Fibroblast of lung (primary cell): ENCODE measurements around the gene FAM98C.

Experiments used
- EZH2 ChIP-seq: IDR thresholded peaks from 2 replicates; pipeline ENCODE4 v1.5.1; 2012; ENCODE audit warnings: low read length, control low read depth, mild to moderate bottlenecking; ENCODE audit errors: missing control alignments
- TF ChIP-seq, protein P1 (sequence below), 2 donors: IDR thresholded peaks in 1 of 2; conservative IDR thresholded peaks in 1 of 2; 1 replicate in 1 of 2; 2 replicates in 1 of 2; pipeline ENCODE4 v1.5.1; 2011 to 2012; ENCODE audit warnings: low read length in 2 of 2, control low read depth in 1 of 2, inconsistent platforms in 1 of 2, low read depth in 1 of 2, mild to moderate bottlenecking in 1 of 2

DNA sequence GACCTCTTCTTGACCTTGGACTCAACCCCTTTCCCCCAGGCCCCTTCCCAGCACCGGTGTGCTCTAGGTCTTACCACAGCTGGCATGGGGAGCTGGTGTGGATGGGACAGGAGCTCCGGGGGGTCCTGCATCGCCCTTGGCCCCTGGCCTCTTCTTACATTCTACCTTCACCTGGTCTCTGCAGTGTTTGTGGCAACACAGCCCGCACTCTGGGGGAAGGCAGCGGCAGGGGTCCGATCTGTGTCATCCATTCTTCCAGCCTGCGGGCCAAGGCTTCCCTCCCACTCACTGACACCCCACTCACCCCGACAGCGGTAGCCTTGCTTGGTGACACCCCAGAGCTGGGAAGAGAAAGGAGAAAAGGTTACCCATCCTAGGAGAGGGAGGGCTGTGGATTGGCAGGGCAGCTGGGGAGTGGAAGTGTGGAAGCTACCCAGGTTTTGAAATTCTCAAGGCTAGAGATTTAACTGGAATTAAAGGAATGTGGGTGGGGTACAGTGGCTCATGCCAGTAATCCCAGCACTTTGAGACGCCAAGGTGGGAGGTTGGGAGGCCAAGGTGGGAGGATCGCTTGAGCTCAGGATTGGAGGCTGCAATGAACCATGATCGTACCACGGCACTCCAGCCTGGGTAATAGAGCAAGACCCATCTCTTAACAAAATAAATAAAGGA is 8.3 kb downstream of the FAM98C start:
- TF ChIP-seq, protein P1, sequence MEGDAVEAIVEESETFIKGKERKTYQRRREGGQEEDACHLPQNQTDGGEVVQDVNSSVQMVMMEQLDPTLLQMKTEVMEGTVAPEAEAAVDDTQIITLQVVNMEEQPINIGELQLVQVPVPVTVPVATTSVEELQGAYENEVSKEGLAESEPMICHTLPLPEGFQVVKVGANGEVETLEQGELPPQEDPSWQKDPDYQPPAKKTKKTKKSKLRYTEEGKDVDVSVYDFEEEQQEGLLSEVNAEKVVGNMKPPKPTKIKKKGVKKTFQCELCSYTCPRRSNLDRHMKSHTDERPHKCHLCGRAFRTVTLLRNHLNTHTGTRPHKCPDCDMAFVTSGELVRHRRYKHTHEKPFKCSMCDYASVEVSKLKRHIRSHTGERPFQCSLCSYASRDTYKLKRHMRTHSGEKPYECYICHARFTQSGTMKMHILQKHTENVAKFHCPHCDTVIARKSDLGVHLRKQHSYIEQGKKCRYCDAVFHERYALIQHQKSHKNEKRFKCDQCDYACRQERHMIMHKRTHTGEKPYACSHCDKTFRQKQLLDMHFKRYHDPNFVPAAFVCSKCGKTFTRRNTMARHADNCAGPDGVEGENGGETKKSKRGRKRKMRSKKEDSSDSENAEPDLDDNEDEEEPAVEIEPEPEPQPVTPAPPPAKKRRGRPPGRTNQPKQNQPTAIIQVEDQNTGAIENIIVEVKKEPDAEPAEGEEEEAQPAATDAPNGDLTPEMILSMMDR (conservative IDR thresholded peaks at IDR 0.05 in 1 of 2, IDR thresholded peaks at IDR 0.05 in 1 of 2; ENCODE audit: low read depth in 1 of 2, low read length in 2 of 2): no peak
- TF ChIP-seq EZH2: no peak
